Kidney capillary endothelial cell (primary cell): ENCODE results near the gene CCL28.
"Not testable (repeated sequence)": the region's sequence is repeated elsewhere in the genome, so short reads cannot be mapped to it uniquely, and the experiment has no call there.

ENCODE experiments used
- DNase-seq: peaks from one replicate; pipeline ENCODE4 v3.0.0-alpha.2; 2018; ENCODE audit warnings: low spot score

Gene CCL28

DNA sequence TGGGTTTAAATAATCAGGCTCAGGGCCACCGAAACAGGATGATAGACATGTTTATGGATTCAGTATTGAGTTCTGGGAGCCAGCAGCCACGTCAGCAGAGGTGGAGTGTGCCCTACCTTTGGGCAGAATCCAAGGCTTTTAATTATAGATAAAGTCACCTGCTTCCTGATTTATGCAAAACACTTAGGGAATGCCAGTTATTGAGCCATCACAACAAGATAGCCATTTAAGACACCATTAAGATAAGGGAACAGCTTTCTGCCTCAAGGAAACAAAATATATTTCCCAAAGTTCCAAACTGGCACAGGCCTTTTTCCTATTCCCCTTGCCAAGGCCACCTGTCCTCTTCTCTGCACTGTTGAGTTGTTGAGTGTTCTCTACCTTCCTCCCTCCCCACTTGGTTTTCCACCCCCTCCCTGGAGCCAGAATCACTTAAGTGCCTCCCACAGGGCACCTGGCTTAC is 2.4 kb downstream of the CCL28 start:
- no peak for DNase-seq

GRCh38 chr5:43402524-43403066 is 9.6 kb downstream of the CCL28 start:
- not testable (repeated sequence) for DNase-seq

DNA sequence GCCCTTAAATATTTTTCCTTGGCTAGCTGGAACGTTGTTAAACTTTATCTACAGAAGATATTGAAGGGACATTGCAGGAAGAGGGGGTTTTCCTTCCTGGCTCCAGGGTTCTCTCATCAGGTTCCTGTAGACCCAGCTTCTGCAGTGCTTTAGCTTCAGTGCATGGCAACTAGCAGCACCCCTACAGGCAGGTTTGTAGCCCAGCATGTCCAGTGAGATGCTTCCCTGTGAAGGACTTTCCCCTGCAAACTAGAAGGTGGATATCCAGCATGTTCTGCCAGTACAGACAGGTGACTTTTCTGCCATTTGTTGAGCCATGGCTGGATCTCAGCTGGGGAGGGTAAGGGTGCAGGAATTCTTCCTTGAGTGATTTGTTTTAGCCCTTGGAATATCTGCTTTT is 10.4 kb downstream of the CCL28 start:
- no peak for DNase-seq

DNA sequence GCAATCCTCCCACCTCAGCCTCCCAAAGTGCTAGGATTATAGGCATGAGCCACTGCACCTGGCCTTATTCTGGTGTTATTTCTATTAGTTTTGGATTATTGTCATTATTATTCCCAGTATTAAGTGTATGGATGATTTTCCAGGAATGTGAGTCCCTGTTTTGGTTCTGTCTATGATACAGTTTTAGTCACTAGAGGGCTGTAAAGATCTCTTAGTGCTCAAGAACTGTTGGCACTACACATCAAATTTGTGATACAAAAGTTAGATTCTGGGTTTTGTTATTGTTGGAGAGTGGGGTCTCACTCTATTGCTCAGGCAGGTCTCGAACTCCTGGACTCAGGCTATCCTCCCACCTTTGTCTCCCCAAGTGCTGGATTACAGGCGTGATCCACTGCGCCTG is 12.1 kb downstream of the CCL28 start:
- no peak for DNase-seq

GRCh38 chr5:43396762-43397304 is 15.4 kb downstream of the CCL28 start:
- no peak for DNase-seq

DNA sequence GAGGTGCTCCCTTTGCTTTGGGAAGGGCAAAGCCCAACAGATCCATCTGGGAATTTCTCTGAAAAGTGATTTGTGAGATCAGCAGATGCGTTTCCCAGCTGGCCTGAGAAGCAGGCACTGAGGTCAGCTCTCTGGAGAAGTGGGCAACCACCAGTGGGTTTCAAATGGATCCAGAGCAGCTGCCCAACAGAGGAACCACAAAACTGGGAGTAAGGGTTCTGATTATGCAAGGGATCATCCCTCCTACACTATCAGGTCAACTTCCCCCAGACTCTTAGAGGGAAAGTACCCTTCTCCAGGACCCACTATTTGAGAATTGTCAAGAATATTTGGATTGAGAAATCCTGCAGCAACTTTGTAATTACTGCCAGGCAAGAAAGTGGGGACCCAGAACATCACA is 21.7 kb downstream of the CCL28 start:
- no peak for DNase-seq

- peak; percentile 80 for DNase-seq
These were observed 22.4 kb downstream of the CCL28 start for GRCh38 chr5:43389679-43390329.

GRCh38 chr5:43386960-43387362 is 25.2 kb downstream of the CCL28 start:
- DNase-seq, result no peak

DNA sequence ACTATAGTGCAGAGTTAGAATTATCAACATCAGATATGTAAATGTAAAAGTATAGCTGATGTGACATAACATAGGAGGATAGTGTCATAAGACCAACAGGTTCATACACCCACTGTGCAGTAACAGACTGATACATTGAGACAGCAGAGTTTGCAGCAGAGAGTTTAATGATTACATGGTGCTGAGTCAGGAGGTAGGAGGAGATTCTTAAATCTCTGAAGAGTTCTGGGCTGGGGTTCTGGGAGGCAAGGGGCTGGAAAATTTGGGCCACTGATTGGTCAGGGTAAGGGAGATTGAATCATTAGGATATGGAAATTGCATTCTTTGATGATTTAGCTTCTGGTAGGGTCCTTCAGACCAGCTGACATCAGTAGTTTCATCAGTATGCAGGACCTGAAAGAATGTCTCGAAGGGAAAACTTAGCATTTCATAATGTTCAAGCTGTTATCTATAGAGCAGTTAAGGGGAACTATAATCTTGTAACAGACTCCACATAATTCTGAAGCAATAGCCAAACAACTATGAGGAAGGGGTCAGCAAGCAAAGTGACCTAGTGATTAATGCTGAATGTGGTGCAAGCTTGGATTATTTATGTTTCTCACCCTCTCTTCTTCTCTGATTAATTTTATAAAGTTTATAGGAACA is 35.6 kb downstream of the CCL28 start:
- no peak for DNase-seq

GRCh38 chr5:43371821-43372220 is 40.4 kb downstream of the CCL28 start:
- DNase-seq, result no peak

DNA sequence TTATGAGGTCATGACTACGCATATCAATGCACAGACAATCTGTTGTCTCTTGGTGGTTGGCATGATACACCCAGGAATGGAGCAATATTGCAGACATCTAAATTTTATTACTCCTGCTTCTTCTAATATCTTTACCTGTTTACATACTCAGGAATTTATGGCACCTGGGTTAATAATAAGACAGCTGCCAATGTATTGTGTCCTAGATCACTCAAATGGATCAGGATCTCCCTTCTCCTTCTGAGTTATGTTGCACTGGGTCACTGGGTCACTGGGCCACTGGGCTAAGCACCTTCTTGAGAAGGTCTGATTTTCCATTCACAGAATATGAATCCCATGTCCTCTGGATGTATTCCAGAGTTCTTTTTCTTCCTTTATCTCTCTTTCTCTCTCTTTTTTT is 41.8 kb downstream of the CCL28 start:
- no peak for DNase-seq

DNA sequence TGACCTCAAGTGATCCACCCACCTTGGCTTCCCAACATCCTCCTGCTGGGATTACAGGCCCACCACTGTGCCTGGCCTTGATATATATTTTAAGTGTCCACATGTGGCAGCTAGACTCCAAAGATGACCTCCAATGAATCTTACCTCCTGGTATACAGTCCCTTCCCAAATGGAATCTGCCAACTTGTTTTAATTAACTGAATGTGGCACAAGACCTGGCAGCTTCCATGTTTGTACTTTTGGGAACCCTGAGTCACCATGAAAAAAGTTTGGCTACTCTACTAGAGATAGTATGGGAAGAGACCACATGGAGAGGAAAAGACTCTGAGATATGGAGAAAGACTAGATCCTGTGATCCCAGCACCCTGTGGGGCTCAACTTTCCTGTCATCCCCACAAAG is 42.5 kb downstream of the CCL28 start:
- DNase-seq, result no peak

DNA sequence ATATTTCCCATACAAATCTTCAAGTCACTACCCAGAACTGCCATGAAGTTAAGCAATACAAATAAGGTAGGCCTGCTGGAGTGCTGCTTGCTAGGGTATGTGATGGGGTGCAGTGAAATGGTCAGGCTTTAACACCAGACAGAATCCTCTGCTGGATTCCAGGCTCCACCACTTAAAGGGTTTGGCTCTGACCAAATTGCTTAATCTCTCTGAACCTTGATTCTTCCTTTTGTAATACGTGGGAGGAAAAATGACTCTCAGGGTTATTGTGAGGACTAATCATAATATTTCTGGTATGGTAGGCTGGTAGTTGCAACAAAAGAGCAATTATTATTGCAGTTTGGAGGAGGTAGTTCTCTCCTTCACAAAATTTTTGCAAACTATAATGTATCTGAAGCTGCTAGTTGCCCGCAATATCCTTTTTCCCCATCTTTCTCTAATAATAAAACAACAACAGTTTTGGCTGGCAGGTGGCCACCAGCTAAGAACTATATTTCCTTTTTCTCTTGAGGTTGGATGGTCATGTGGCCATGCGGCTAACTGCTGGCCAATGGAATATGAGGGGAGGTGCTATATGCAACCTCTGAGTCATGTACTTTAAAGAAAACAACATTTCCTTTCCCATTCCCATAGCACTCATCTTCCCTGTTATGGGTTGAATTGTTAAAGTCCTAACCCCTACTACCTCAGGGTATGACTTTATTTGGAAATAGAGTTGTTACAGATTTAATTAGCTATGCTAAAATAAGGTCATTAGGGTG is 44.1 kb downstream of the CCL28 start:
- DNase-seq, result no peak

DNA sequence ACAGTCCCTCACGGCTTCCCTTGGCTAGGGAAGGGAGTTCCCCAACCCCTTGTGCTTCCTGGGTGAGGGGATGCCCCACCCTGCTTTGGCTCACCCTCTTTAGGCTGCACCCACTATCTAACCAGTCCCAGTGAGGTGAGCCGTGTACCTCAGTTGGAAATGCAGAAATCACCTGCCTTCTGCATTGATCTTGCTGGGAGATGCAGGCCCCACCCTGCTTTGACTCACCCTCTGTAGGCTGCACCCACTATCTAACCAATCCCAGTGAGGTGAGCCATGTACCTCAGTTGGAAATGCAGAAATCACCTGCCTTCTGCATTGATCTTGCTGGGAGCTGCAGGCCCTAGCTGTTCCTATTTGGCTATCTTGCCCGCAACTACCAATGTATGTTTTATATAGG is 44.7 kb downstream of the CCL28 start:
- DNase-seq, result no peak

DNA sequence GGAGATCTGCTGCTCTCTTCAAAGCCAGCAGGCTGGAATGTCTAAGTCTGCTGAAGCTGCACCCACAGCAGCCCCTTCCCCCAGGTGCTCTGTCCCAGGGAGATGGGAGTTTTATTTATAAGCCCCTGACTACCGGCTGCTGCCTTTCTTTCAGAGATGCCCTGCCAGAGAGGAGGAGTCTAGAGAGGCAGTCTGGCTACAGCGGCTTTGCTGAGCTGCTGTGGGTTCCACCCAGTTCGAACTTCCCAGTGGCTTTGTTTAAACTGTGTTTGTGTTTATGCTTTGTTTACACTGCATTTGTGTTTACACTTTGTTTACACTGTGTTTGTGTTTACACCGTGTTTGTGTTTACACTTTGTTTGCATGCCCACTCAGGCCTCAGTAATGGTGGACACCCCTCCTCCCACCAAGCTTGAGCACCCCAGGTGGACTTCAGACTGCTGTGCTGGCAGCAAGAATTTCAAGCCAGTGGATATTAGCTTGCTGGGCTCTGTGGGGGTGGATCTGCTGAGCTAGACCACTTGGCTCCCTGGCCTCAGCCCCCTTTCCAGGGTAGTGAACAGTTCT is 45.4 kb downstream of the CCL28 start:
- not testable (repeated sequence) for DNase-seq

DNA sequence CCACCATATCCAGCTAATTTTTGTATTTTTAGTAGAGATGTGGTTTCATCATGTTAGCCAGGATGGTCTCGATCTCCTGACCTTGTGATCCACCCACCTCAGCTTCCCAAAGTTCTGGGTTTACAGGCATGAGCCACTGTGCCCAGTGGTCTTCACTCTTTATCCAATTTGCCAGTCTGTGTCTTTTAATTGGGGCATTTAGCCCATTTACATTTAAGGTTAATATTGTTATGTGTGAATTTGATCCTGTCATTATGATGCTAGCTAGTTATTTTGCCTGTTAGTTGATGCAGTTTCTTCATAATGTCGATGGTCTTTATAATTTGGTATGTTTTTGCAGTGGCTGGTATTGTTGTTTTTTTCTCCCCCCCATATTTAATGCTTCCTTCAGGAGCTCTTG is 47.0 kb downstream of the CCL28 start:
- not testable (repeated sequence) for DNase-seq

GRCh38 chr5:43363445-43364152 is 48.6 kb downstream of the CCL28 start:
- DNase-seq, result no peak

DNA sequence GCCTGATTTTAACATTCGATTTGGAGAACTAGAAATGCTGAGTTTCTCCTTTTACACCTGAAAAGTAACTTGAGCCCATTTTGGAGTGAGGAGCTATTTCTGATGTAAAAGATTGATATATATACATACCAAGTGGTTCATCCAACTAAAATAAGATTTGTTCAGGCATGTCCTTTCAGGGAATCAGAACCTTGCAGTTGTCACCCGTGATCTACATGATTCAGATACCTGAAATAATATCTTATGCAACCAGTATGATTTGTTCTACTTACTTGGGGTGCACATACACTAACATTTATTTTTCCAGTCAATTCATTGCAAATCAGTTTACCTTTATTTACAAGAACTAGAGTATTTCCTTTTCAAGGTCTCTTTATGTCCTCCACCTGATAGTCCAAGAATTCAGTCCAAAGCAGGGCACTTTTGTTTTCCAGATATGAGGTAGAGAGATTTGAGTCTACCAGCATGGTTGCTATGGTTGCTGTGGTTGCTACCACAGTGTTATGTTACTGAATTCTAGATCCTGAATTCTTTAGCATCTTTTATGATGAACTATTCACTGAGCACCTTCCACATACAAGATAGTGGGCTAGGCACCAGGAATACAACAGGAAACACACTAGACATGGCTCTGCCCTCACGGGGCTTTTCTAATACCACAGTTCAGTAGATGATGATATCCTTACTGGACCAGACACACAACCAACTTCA is 49.3 kb downstream of the CCL28 start:
- DNase-seq, result no peak

DNA sequence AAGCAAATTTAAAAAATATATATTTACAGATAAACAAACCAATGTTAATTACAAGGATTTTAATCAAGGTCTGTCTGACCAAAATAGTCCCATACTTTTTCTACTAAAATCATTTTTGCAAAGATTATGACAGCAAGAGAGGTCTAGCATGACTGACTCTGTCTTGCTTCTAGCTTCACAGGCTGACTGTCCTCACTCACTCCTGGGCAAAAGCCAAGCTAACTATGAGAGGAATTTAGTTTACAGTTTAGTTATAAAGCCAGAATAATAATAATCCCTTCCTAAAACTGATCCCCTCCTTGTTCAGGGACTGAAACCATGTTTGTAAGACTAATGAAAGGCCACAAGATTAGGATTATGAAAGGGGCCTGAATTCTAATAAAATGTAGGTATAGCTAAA is 53.5 kb downstream of the CCL28 start:
- no peak for DNase-seq

DNA sequence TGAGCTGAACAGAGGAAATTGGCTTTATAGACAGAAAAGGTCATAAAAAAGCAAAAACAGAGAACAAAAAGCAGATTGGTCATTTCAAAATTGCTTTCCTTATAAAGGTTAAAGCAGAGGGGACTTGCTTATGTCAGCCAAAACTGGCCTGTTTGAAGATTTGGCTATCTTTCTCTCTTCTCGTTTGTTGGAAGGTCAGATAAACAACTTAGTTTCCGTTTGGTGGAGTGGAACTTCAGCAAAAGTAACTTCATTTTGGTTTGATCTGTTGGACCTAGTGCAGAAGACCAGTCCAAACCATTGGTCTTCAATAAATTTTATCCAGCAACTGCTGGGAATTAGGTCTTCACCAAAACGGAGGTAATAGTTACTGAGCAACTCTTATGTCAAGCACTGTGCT is 53.9 kb downstream of the CCL28 start:
- no peak for DNase-seq

GRCh38 chr5:43357878-43358281 is 54.3 kb downstream of the CCL28 start:
- no peak for DNase-seq
